ENCODE measurements around the gene PSEN1. TPM values are rescaled to one million over a fixed set of nuclear protein-coding genes. Genes with fewer than 3 reads are reported as not detected.

PSEN1 gene
- total RNA-seq, 1 experiment from 2014 or later: 39.3 TPM

DNA sequence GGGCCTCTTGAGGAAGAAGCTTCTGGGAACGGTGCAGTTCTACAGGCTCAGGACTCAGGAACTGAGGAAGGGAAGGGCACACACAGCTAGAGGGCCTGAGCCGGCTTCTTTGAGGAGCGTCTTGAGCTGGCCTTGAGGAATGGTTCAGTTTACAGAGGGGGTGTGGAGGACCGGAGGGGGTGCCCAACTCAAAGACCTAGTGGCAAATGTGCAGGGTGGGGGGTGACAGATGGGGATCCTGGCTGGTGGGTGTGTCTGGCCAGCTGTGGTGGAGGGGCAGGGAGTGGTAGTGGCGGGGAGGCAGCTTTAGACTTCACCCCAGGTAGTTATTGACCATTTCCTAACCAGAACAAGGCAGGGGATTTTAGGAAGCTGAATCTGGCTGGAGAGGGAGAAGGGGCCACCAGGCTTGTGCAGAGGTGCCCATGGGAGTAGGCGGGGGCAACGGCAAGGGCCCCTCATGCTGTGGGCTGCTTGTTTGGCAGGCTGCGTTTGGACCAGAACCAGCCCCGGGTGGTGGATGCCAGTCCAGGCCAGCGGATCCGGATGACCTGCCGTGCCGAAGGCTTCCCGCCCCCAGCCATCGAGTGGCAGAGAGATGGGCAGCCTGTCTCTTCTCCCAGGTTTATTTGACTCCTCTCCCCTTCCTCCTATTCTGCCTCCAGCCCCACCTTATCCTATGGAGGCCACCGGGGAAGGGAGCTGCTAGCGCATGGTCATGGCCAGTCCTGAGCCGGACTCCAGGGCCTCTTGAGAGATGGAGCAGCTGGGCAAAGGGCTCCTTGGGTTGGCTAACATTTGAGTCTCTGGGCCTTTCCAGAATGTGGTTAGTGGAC lies 128.8 kb downstream of the PSEN1 start:
- ChIA-PET CTCF (interaction anchor here (0.6 kb wide), 1 partner anchor 73 kb away, joined by 3 read pairs; no protein-coding TSS in a partner anchor), POLR2A (interaction anchor here (0.5 kb wide), 1 partner anchor 22 kb away, joined by 3 read pairs; no protein-coding TSS in a partner anchor)
- DNase-seq (ENCODE audit: low read depth, low spot score): no peak
- H3K4me1 ChIP-seq (ENCODE audit: control insufficient read depth, insufficient read depth, low read length): no peaks in the 10 kb centered on the region
- no peak overlapping the region for H3K27ac ChIP-seq (ENCODE audit: low read length)
- TF ChIP-seq TCF7L2 (IDR thresholded peaks at IDR 0.05; ENCODE audit: low read depth, low read length) (no peak), POLR2AphosphoS5 (IDR thresholded peaks at IDR 0.05; ENCODE audit: low read depth, low read length) (no peak), SIN3A (IDR thresholded peaks at IDR 0.05; ENCODE audit: borderline replicate concordance, insufficient read depth, low read depth, low read length) (no peak), CTCF (IDR thresholded peaks at IDR 0.05) (no peak), REST (IDR thresholded peaks at IDR 0.05; ENCODE audit: insufficient read depth in 1 of 2, low read depth in 2 of 2, low read length in 1 of 2) (no peak)
- in situ Hi-C loops (cut with HindIII; ENCODE audit: low pct_unique_long_range_greater_than_20kb, low sequenced_read_pairs): no loop called here
- ATAC-seq: peak; percentile 36; the same call in 1 of the 2 replicates
- BruUV-seq (replicated peaks): no TSS peak
- H3K27me3 ChIP-seq (ENCODE audit: control insufficient read depth, insufficient read depth, low read length): no peaks in the 10 kb centered on the region
- no peaks in the 10 kb centered on the region for H3K9me3 ChIP-seq (ENCODE audit: control insufficient read depth, insufficient read depth, low read depth, low read length)
- intact Hi-C loops (cut with micrococcal nuclease; ENCODE audit: unreplicated experiment): no loop called here
- H3K36me3 ChIP-seq (ENCODE audit: control insufficient read depth, insufficient read depth, low read length): no peaks in the 10 kb centered on the region
- H3K4me3 ChIP-seq (ENCODE audit: low read depth in 2 of 2, low read length in 2 of 2): no peak overlapping the region

- no peak for TF ChIP-seq TCF7L2 (IDR thresholded peaks at IDR 0.05; ENCODE audit: low read depth, low read length)
- no peak for TF ChIP-seq REST (IDR thresholded peaks at IDR 0.05; ENCODE audit: insufficient read depth in 1 of 2, low read depth in 2 of 2, low read length in 1 of 2)
- TF ChIP-seq SIN3A (IDR thresholded peaks at IDR 0.05; ENCODE audit: borderline replicate concordance, insufficient read depth, low read depth, low read length): no peak
- TF ChIP-seq CTCF (IDR thresholded peaks at IDR 0.05): no peak
- no peak for TF ChIP-seq POLR2AphosphoS5 (IDR thresholded peaks at IDR 0.05; ENCODE audit: low read depth, low read length)
- in situ Hi-C loops (cut with HindIII; ENCODE audit: low pct_unique_long_range_greater_than_20kb, low sequenced_read_pairs): no loop called here
Observed at GRCh38 chr14:73265721-73266046, 129.4 kb downstream of the PSEN1 start.

More at GRCh38 chr14:73265721-73266046, 129.4 kb downstream of the PSEN1 start:
- H3K27me3 ChIP-seq (ENCODE audit: control insufficient read depth, insufficient read depth, low read length): no peaks in the 10 kb centered on the region
- no peaks in the 10 kb centered on the region for H3K36me3 ChIP-seq (ENCODE audit: control insufficient read depth, insufficient read depth, low read length)
- DNase-seq (ENCODE audit: low read depth, low spot score) (no peak), ATAC-seq (no peak)
- ChIA-PET CTCF (no interaction called here), POLR2A (no interaction called here)
- H3K27ac ChIP-seq (ENCODE audit: low read length): no peak overlapping the region
- intact Hi-C loops (cut with micrococcal nuclease; ENCODE audit: unreplicated experiment): no loop called here
- no peak overlapping the region for H3K4me3 ChIP-seq (ENCODE audit: low read depth in 2 of 2, low read length in 2 of 2)
- BruUV-seq (replicated peaks): no TSS peak
- no peaks in the 10 kb centered on the region for H3K9me3 ChIP-seq (ENCODE audit: control insufficient read depth, insufficient read depth, low read depth, low read length)
- H3K4me1 ChIP-seq (ENCODE audit: control insufficient read depth, insufficient read depth, low read length): no peaks in the 10 kb centered on the region

All from Panc1 (cell line).